Measurements from ENCODE around the gene RAB39A.

The RAB39A gene

GRCh38 chr11:107962181-107962580, 33.9 kb downstream of the RAB39A start:
- DNase-seq (ENCODE audit: low read depth), result no peak

- no peak for DNase-seq (ENCODE audit: low read depth)
These were observed 34.8 kb downstream of the RAB39A start for GRCh38 chr11:107963091-107963490.

GRCh38 chr11:107969219-107969618, 41.0 kb downstream of the RAB39A start:
- DNase-seq (ENCODE audit: low read depth), result no peak

GRCh38 chr11:107970049-107970448, 41.8 kb downstream of the RAB39A start:
- DNase-seq (ENCODE audit: low read depth), result no peak

- no peak for DNase-seq (ENCODE audit: low read depth)
These were observed 45.4 kb downstream of the RAB39A start for GRCh38 chr11:107973641-107974040.

- DNase-seq (ENCODE audit: low read depth), result no peak
These were observed 60.3 kb downstream of the RAB39A start for GRCh38 chr11:107988397-107989158.

GRCh38 chr11:107991868-107992414, 63.7 kb downstream of the RAB39A start:
- DNase-seq (ENCODE audit: low read depth), result no peak

GRCh38 chr11:107996006-107996776, 67.9 kb downstream of the RAB39A start:
- DNase-seq (ENCODE audit: low read depth), result no peak

- no peak for DNase-seq (ENCODE audit: low read depth)
These were observed 70.5 kb downstream of the RAB39A start for GRCh38 chr11:107998761-107999160.

- no peak for DNase-seq (ENCODE audit: low read depth)
These were observed 71.7 kb downstream of the RAB39A start for GRCh38 chr11:107999759-108000455.

- no peak for DNase-seq (ENCODE audit: low read depth)
These were observed 74.2 kb downstream of the RAB39A start for GRCh38 chr11:108002476-108002875.

- DNase-seq (ENCODE audit: low read depth), result no peak
These were observed 75.4 kb downstream of the RAB39A start for GRCh38 chr11:108003623-108004022.

GRCh38 chr11:108007819-108008218, 79.6 kb downstream of the RAB39A start:
- no peak for DNase-seq (ENCODE audit: low read depth)

GRCh38 chr11:108008656-108009496, 80.6 kb downstream of the RAB39A start, which contains the start of gene CUL5:
TSS of gene CUL5 (plus strand) at chr11:108008898. CDS start at chr11:108009349, 451 bp downstream.
- peak; percentile 86 for DNase-seq (ENCODE audit: low read depth)

GRCh38 chr11:108009497-108010370, 81.5 kb downstream of the RAB39A start:
- no peak for DNase-seq (ENCODE audit: low read depth)

- DNase-seq (ENCODE audit: low read depth), result no peak
These were observed 84.0 kb downstream of the RAB39A start for GRCh38 chr11:108012139-108012725.
